Endothelial cell of umbilical vein (primary cell): ENCODE measurements around the gene BPIFA2.

Source experiments
- CTCF ChIP-seq, 2 donors: IDR thresholded peaks; 1 replicate in 1 of 2; 2 replicates in 1 of 2; pipeline ENCODE4 v1.5.1; 2011; ENCODE audit warnings: low read length in 2 of 2, mild to moderate bottlenecking in 2 of 2, moderate library complexity in 2 of 2, control low read depth in 1 of 2, inconsistent platforms in 1 of 2, low read depth in 1 of 2; ENCODE audit not compliant: insufficient read depth in 1 of 2; ENCODE audit errors: extremely low read depth in 1 of 2
- JUN ChIP-seq: IDR thresholded peaks from 2 replicates; pipeline ENCODE4 v1.6.1; 2011; ENCODE audit warnings: borderline replicate concordance, low read depth; ENCODE audit not compliant: insufficient read length, insufficient read depth
- POLR2A ChIP-seq: IDR thresholded peaks from 2 replicates; pipeline ENCODE4 v1.6.1; 2012; ENCODE audit warnings: low read depth, mild to moderate bottlenecking, control low read depth, low read length

GRCh38 chr20:33172781-33173180 is 4.8 kb downstream of the BPIFA2 start:
- TF ChIP-seq CTCF (IDR thresholded peaks at IDR 0.05; ENCODE audit: extremely low read depth in 1 of 2, insufficient read depth in 1 of 2, low read depth in 1 of 2, low read length in 2 of 2) (no peak), JUN (no peak), POLR2A (no peak)
